HL-60 (cell line): ENCODE results near the gene NEU2.

Experiments used
- POLR2AphosphoS5 ChIP-seq: IDR thresholded peaks from 2 replicates; pipeline ENCODE4 v1.6.1; 2012; ENCODE audit warnings: low read depth
- TF ChIP-seq, protein P1 (sequence below): IDR thresholded peaks from one replicate; pipeline ENCODE4 v1.5.1; 2011; ENCODE audit warnings: low read length, control low read depth, inconsistent platforms; ENCODE audit not compliant: insufficient read depth

DNA sequence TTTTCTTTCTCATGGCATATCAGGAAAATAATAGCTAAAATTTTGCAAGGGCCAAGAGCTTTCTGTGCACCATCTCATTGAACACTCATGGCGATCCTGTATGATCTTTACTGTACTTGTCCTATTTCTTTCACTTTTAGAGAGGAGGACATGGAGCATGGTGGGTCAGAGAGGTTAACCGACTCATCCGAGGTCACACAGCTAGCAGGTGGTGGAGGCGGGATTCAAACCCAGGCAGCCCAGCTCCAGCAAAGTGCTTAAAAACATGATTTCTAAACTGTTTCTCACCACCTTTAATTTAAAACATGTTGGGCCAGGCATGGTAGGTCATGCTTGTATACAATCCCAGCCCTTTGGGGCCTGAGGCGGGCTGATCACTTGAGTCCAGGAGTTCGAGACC lies 25.8 kb upstream of the NEU2 start:
- TF ChIP-seq, protein P1, sequence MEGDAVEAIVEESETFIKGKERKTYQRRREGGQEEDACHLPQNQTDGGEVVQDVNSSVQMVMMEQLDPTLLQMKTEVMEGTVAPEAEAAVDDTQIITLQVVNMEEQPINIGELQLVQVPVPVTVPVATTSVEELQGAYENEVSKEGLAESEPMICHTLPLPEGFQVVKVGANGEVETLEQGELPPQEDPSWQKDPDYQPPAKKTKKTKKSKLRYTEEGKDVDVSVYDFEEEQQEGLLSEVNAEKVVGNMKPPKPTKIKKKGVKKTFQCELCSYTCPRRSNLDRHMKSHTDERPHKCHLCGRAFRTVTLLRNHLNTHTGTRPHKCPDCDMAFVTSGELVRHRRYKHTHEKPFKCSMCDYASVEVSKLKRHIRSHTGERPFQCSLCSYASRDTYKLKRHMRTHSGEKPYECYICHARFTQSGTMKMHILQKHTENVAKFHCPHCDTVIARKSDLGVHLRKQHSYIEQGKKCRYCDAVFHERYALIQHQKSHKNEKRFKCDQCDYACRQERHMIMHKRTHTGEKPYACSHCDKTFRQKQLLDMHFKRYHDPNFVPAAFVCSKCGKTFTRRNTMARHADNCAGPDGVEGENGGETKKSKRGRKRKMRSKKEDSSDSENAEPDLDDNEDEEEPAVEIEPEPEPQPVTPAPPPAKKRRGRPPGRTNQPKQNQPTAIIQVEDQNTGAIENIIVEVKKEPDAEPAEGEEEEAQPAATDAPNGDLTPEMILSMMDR: no peak
- no peak for TF ChIP-seq POLR2AphosphoS5
